SK-N-MC (cell line): ENCODE results near the gene MVD.

Source experiments
- EZH2 ChIP-seq: fragments of 200-600 bp; sonication (generic); IDR thresholded peaks from one replicate; pipeline ENCODE4 v1.6.1; 2017; ENCODE audit warnings: antibody characterized with exemption
- FOXP2 ChIP-seq: optimal IDR thresholded peaks from 2 replicates; pipeline ENCODE3; 2011; ENCODE audit warnings: mild to moderate bottlenecking, moderate library complexity; ENCODE audit not compliant: insufficient read depth; ENCODE audit errors: extremely low read length, control extremely low read depth
- POLR2AphosphoS5 ChIP-seq: IDR thresholded peaks from 2 replicates; pipeline ENCODE4 v1.6.1; 2012; ENCODE audit warnings: mild to moderate bottlenecking, low read depth, low read length, borderline replicate concordance

- TF ChIP-seq EZH2 (no peak), POLR2AphosphoS5 (no peak), FOXP2 (no peak)
Measured at GRCh38 chr16:88697116-88697830, 34.4 kb upstream of the MVD start.
